Ishikawa (cell line): ENCODE results near the gene QTRT2.

Source experiments
- CEBPB ChIP-seq: IDR thresholded peaks from 2 replicates; pipeline ENCODE4 v1.6.1; 2012
- CREB1 ChIP-seq: IDR thresholded peaks from 2 replicates; pipeline ENCODE4 v1.6.1; 2012; ENCODE audit warnings: low read depth
- EGR1 ChIP-seq: IDR thresholded peaks from 2 replicates; pipeline ENCODE4 v1.6.1; 2012
- EP300 ChIP-seq: IDR thresholded peaks from 2 replicates; pipeline ENCODE4 v1.6.1; 2012; ENCODE audit warnings: borderline replicate concordance
- FOXM1 ChIP-seq: IDR thresholded peaks from 2 replicates; pipeline ENCODE4 v1.6.1; 2012; ENCODE audit warnings: low read depth, borderline replicate concordance
- NFIC ChIP-seq: IDR thresholded peaks from 2 replicates; pipeline ENCODE4 v1.6.1; 2012
- RAD21 ChIP-seq: IDR thresholded peaks from 2 replicates; pipeline ENCODE4 v1.6.1; 2012; ENCODE audit warnings: low read depth
- TAF1 ChIP-seq: IDR thresholded peaks from 2 replicates; pipeline ENCODE4 v1.6.1; 2012; ENCODE audit warnings: low read depth, mild to moderate bottlenecking
- TCF12 ChIP-seq: IDR thresholded peaks from 2 replicates; pipeline ENCODE4 v1.6.1; 2012; ENCODE audit warnings: low read depth
- TEAD4 ChIP-seq: IDR thresholded peaks from 2 replicates; pipeline ENCODE4 v1.6.1; 2012
- YY1 ChIP-seq: IDR thresholded peaks from 2 replicates; pipeline ENCODE4 v1.6.1; 2012; ENCODE audit warnings: low read depth
- ZBTB7A ChIP-seq: IDR thresholded peaks from 2 replicates; pipeline ENCODE4 v1.6.1; 2012; ENCODE audit warnings: low read depth
- TF ChIP-seq, protein P1 (sequence below): IDR thresholded peaks from 2 replicates; pipeline ENCODE4 v1.6.1; 2012
- TF ChIP-seq, protein P2 (sequence below): IDR thresholded peaks from 2 replicates; pipeline ENCODE4 v1.6.1; 2012; ENCODE audit warnings: low read depth, mild to moderate bottlenecking
- TF ChIP-seq, protein P3 (sequence below): IDR thresholded peaks from 2 replicates; pipeline ENCODE4 v1.6.1; 2012

The QTRT2 gene

DNA sequence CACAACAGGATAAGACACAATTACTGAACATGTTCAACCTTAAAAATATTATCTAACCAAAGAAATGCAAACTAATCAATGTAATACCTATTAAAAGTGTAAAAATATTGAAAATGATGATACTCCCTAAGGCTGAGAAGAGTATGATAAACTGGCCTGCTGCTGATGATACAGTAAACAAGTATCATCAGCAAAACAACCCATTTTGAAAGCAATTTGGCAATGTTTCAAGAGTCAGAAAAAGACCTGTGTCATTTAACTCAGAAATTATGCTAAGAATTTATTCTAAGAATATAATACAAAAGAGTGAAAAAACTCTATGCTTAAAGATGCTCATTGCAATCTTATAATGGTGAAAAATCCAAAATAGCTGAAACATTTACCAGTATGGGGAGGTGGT lies 22.3 kb upstream of the QTRT2 start:
- TF ChIP-seq RAD21, result no peak
- TF ChIP-seq FOXM1, result no peak
- TF ChIP-seq, protein P1, sequence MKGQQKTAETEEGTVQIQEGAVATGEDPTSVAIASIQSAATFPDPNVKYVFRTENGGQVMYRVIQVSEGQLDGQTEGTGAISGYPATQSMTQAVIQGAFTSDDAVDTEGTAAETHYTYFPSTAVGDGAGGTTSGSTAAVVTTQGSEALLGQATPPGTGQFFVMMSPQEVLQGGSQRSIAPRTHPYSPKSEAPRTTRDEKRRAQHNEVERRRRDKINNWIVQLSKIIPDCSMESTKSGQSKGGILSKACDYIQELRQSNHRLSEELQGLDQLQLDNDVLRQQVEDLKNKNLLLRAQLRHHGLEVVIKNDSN, result no peak
- no peak for TF ChIP-seq EP300
- no peak for TF ChIP-seq CREB1
- TF ChIP-seq TCF12, result no peak
- TF ChIP-seq ZBTB7A, result no peak
- TF ChIP-seq TEAD4, result no peak
- no peak for TF ChIP-seq CEBPB
- TF ChIP-seq, protein P2, sequence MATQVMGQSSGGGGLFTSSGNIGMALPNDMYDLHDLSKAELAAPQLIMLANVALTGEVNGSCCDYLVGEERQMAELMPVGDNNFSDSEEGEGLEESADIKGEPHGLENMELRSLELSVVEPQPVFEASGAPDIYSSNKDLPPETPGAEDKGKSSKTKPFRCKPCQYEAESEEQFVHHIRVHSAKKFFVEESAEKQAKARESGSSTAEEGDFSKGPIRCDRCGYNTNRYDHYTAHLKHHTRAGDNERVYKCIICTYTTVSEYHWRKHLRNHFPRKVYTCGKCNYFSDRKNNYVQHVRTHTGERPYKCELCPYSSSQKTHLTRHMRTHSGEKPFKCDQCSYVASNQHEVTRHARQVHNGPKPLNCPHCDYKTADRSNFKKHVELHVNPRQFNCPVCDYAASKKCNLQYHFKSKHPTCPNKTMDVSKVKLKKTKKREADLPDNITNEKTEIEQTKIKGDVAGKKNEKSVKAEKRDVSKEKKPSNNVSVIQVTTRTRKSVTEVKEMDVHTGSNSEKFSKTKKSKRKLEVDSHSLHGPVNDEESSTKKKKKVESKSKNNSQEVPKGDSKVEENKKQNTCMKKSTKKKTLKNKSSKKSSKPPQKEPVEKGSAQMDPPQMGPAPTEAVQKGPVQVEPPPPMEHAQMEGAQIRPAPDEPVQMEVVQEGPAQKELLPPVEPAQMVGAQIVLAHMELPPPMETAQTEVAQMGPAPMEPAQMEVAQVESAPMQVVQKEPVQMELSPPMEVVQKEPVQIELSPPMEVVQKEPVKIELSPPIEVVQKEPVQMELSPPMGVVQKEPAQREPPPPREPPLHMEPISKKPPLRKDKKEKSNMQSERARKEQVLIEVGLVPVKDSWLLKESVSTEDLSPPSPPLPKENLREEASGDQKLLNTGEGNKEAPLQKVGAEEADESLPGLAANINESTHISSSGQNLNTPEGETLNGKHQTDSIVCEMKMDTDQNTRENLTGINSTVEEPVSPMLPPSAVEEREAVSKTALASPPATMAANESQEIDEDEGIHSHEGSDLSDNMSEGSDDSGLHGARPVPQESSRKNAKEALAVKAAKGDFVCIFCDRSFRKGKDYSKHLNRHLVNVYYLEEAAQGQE, result no peak
- no peak for TF ChIP-seq TAF1
- TF ChIP-seq, protein P3, sequence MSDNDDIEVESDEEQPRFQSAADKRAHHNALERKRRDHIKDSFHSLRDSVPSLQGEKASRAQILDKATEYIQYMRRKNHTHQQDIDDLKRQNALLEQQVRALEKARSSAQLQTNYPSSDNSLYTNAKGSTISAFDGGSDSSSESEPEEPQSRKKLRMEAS, result no peak

DNA sequence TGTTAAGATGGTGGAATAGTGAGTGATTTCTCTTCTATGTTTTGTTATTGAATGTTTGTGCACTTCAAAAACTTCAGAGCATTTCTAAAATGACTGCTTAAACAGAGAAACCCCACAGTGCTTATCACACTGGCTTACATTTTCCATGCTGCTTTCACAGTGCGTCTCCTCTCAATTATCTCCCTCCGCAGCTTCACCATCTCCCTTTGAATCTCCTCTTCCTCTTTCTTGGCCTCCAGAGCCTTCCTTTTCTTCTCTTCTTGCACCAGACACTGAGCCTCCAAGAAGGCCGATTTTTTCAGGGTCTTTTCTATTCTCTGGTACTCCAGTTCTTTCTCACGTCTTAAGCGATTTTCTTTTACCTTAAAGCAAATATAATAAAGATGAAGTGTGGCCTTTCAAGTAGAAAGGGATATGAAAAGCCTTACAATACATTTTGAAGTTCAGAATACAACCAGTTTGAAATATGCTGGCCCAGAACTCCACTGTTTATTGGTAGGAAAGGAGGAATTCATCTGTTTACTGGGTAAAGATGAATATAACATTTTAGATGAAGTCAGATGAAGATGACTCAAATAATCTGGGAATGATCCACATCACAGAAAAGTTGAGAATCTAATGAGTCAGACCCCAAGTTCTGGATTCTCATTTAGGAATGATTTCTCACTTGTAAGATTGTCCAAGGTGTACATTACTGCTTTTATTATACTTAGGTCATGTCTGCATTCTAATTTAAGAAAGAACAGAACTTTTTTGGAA lies 21.6 kb upstream of the QTRT2 start:
- TF ChIP-seq CEBPB, result no peak
- no peak for TF ChIP-seq EP300
- no peak for TF ChIP-seq CREB1
- TF ChIP-seq, protein P3, result no peak
- TF ChIP-seq ZBTB7A, result no peak
- no peak for TF ChIP-seq TCF12
- TF ChIP-seq RAD21, result no peak

DNA sequence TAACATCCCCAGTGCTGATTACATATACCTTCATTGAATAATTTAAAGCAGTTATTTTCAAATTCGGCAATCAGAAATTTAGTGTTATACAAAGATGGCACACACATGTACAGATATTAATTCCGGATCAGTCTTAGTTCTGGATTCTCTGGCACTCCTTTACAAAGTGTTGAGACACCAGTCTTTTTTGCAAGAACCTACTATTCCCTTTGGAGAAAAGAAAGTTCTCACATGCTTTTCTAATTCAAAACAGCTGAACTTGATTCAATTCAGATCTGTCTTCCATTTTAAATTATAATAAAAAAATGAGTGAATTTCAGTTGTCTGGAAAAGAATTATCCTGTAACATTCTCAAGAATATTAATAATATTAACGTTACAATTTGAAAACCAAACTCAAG lies 20.6 kb upstream of the QTRT2 start:
- TF ChIP-seq TAF1 (no peak), NFIC (no peak), EP300 (no peak), YY1 (no peak), FOXM1 (no peak), CEBPB (no peak), TCF12 (no peak), TEAD4 (no peak)
- TF ChIP-seq, protein P2, result no peak
- TF ChIP-seq, protein P3, result no peak

DNA sequence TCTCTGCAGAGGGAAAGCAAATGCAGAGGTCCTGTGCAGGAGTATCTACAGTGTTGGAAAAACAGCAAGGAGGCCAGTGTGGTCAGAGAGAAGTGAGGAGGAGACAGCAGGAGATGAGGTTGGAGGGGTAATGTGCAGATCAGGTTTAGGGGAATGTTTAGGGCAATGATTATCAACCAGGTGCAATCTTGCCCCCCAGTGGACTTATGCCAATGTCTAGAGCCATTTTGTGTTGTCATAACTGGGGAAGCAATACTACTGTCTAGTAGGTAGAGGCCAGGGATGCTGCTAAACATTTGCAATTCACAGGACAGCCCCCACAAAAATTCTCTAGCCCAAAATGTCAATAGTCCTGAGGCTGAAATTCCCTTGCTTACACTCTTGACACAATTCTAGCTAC lies 13.3 kb upstream of the QTRT2 start:
- TF ChIP-seq CREB1 (no peak), NFIC (no peak), RAD21 (no peak), YY1 (no peak), EGR1 (no peak), ZBTB7A (no peak), TEAD4 (no peak), FOXM1 (no peak), CEBPB (no peak), EP300 (no peak), TAF1 (no peak), TCF12 (no peak)
- TF ChIP-seq, protein P2, result no peak
- TF ChIP-seq, protein P1, result no peak
- TF ChIP-seq, protein P3, result no peak
